ENCODE measurements around the gene ANKK1.
A peak's percentile ranks its signal among the peaks of the same experiment; 100 is the strongest.

The ANKK1 gene

DNA sequence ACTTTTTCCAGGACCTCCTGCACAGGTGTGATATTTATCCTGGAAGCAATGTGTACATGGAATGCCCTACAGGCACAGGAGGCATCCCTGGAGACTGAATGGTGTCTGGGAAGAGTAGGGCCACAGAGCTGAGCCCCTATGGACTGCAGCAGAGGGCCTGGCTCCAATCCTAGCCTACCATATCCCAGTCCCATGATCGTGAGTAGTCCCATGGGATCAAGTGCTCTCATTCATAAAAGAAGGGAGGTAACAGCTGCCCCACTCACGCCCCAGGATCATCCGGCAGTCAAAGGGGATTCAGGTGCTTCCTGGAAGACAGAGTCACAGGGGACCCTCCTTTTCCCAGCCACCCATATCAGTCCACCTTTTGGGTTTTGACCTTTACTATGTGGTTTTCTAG is 24.0 kb downstream of the ANKK1 start:
- DNase-seq = no peak

DNA sequence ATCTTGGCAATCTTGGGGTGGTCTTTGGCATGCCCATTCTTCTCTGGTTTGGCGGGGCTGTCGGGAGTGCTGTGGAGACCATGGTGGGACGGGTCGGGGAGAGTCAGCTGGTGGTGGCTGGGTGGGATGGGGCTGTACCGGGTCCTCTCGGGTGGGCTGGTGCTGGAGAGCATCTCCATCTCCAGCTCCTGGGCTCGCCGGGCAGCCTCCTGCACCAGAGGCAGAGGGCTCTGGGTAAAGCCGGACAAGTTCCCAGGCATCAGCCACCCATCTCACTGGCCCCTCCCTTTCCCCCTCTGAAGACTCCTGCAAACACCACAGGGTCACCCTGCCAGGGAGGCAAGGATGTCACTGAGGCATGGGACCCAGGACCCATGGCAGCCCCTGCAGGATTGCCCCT is 25.1 kb downstream of the ANKK1 start:
- no peak for DNase-seq

DNA sequence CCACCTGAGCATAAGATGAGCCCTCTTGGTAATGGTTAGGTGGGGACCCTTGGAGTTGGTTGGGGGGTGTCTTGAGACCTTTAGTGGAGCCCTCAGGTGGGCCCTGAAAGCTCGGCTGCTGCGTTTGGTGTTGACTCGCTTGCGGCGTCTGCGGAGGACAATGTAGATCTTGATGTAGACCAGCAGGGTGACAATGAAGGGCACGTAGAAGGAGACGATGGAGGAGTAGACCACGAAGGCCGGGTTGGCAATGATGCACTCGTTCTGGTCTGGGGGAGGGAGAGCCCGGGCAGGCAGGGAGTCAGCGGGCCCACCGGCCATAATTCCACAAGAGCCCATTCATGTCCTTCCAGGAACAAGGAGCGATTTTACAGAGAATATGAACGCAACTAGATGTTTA is 27.8 kb downstream of the ANKK1 start:
- no peak for DNase-seq

DNA sequence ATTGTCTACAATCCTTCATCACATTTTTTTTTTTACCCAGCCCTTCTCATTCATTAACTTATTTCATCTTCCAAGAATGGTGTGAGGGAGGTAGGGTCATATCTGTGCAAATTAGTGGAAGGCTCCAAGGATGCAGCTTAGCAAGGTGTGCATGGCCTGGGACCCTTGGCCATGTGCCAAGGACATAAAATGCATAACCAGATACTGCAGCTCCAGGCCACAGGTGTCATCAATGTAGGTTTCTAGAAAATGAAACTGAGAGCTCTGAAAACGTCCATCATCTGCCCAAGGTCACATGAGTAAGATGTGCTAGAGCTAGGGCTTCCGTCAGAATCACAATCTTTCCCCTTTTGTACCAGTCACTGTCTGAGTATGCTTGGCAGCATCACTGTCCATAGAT is 29.8 kb downstream of the ANKK1 start:
- DNase-seq = no peak

DNA sequence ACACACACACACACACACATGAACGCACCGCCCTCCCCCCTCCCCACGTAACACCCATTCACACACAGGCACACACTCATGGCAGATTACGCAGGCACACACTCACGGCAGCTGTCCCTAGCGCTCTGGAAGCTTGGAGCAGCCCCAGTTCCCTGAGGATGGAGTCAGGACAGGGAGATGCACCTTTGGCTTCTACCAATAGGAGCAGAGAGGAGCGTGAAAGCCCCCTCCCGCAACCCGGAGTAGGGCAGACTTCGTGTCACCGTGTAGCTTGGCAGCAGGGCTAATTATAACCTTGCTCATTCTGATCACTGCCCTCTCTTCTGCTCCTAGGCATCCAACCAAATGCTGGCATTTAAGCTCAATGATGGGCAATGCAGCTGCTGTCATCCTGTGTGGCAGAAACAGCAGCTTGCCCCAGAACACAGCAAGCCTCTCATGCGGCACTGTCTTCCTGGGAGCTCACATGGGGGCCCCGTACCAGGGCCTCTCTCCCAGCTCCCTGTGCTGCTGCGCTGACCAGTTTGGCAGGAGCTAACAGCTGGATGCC is 31.9 kb downstream of the ANKK1 start:
- DNase-seq = peak; percentile 9

DNA sequence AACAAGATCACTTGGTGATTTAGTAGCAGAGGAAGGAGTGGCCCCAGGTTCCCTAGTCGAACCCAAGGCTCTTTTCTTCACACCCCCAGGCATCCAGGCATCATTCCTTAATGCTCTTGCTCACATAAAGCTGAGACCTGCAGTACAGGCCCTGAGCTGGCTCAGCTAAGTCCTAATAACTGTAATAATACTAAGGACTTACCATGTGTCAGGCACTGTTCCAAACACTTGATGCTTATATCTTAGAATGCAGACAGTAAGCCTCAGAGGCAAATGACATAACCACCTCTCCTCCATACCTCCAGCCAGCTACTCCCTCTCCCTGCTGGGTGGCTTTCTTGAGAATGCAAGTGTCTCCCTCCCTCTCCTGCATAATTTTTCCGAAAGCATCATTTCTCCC is 33.2 kb downstream of the ANKK1 start:
- DNase-seq = no peak

DNA sequence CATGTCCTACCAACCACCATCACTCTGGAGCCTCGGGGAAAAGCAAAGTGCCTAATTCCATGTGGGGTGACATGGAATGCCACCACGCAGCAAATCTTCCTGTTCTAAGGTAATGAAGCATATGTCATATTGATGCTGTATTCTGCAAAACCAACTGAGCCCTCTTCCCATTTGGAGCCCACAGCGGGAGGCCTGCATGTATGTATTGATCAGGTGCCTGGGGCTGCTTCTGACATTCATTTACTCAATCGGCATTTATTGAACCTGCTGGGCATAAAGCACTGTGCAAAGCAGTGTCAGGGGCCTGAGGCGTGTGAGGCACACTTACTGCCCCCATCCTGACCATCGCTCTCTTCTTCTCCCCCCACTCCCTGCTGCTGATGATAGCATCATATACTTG is 39.1 kb downstream of the ANKK1 start:
- peak; percentile 73 for DNase-seq

DNA sequence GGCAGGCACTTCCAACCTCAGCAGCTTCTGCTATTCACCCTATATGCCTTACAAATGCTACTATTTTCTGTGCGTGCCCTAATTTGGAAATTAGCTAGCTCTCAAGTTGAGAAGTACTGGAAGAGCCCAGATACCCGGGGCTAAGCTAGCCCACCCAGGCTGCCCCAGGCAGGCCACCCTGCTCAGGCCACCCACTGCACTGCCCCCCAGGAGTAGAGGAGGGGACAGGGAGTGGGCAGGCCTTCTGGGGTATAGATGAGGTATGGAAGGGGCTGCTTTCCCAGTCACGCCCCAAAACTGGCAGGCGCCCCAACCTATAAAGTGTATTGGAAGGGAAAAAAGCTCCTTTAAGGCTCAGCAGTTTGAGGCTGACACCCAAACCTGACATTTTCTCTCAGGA is 44.2 kb downstream of the ANKK1 start:
- DNase-seq = no peak

DNA sequence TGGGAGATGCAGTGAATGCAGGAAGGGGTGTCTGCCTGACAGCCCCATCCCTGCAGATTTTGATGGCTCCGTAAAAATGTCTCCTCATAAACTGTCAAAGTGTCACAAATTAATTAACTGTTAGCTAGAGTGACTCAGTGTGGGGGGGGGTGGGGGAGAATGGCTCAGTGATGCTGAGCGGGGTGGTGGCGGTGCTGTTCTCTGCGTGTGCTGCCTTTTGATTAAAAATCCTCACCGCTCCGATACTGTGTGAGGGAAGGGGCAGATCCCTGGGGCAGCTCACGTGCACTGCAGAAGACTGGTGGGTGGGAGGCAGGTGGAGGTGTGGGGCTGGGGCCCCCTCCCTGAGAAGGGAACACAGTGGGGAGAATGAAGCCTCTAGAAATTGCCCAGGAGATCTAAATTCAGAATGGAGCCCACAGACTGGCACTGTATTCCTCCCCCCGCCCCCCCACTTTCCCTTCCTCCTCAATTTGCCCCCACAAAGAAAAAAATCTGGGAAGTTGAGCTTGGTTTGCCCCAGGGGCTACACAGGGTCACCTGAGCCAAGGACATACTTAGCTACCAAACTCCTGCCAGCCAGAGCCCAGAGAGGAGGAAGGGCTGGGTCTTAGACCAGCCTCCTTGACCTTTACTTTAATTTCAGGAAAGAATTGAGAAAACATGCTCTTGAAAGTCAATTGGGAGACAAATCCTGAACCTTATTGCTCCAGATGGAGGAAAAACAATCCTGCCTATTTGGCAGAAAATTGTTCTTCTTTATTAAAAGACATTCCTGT is 47.8 kb downstream of the ANKK1 start:
- no peak for DNase-seq

DNA sequence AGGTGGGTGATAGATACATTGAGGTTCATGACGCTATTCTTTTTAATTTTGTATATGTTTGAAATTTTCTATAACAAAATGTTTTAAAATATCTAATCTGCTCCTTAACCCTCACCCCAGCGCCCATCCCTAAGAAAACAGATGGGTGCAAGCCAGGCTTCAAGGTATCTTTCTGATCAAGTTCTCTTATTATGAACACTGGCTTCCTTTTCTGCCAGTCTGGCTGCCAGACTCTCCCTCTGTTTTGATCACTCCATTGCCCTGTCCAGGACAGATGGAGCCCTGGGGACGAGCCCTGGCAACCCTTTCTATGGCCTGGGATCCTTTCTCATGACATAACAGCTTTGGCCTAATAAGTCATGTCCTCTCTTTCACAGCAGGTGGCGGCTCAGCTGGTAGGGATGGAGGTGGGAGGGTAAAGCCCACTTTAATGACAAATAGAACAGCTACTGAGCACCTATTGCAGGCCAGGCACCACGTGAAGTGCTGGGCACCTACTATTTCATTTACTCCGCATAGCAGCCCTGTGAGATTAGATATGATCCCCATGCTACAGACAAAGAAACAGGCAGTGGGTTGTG is 49.2 kb downstream of the ANKK1 start:
- DNase-seq = peak; percentile 48

DNA sequence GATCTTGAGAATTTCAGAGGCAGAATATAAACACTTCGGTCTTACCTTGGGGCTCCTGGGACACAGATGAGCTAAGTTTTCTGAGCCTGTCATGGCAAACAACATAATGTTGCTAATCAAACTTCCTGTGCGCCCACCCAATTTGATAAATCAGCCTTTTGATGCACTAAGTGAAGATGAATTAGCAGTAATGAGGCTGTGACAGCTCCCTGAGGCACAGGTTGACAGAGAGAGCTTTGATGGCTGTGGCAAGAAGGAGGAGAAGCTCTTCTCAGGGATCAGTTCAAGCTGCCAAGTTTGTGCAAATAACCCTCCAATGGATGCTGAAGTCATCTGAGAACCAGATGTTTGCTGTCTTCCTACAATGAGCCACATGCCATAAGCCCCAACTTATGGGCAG is 53.2 kb downstream of the ANKK1 start:
- DNase-seq = no peak

DNA sequence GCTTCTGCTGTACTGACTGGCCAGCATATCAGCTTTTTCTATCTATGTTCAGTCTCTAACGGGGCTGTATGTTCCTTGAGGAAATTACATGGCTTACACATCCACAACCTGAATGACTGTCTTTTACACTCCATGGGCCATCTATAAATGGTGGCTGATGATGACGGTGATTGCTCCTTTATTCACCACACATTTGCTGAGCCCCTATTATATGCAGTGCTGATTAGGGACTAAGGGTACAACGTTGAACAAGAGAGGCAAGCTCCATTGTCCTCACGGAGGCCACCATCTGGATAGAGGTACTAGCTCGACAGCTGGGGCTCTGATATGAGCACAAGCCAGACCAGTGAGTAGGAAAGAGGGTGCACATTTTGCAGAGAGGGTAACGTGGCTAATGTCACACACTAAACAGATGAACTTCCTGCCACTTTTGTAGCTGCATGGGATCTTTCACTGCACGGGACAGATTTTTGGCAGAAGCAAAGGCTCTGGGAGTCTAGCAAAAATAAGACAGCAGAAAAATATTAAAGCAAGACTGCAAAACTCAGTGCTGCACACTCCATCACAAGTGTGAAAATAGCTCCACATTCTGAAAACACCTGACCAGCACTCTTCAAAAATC is 57.0 kb downstream of the ANKK1 start:
- DNase-seq = peak; percentile 36

DNA sequence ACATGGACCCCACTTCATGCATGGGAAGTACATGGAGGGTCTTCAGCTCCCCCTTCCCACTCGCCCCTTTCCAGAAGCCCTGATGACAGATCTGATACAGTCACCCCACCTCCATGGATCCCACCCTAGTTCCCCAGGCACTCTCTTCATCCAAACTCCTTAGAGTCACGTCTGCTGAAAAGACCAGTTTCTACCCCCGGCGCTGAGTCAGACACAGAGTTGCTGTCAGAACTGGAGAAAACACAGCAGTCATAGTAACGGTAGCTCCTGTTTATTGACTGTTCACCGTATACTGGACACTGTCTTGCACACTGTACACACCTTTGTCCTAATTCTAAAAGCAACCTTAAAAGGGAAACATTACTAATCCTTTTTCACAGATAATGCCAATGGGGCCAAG is 58.5 kb downstream of the ANKK1 start:
- no peak for DNase-seq

DNA sequence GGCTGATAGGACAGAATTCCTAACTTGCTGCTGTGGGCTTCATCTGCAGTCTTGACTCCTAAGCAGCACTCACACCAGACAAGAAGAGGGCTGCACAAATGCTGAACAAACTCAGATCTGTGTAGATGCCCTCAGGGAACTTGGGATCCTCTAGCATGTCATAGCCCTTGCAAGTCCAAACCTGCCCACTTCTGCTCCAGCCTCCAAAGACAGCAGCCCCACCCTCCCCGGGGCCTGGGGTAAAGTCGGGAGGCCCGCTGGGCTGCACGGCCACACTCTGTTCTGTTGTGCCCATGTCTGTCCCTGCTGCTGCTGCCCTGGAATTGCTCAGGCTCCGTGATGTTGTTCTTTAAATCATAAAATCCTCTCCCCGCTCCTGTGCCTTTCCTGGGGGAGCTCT is 59.4 kb downstream of the ANKK1 start:
- DNase-seq = peak; percentile 35

DNA sequence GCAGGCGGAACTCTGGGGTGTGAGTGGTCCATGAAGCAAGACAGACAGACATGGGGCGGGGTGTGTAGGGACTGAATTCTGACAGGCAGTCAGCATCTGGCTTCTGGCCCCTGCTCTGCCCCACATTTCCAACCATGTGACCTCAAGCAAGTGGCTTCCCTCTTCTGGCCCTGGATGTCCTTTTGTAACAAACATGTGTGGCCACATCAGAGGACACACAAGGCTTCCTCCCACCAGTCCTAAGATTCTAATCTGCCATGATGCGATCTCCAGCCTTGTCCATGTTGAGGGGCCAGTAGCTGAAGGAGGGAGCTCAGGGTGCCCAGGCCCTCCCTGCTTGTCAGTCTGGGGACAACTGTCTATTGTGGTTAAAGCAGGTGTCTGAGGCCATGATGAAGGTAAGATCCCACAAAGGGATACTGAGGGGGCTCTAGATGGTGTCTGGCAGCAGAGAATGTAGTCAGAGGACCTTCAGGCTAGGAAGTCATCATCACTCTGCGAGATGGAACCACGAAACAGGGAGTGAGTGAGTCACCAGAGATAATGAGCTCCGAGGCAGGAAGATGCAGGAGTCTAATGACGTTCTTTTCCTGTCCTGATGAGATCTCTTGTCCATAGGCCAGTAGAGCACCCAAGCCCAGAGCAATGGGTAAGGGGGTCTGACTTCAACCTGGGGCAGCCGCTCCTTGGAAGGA is 60.2 kb downstream of the ANKK1 start:
- no peak for DNase-seq

DNA sequence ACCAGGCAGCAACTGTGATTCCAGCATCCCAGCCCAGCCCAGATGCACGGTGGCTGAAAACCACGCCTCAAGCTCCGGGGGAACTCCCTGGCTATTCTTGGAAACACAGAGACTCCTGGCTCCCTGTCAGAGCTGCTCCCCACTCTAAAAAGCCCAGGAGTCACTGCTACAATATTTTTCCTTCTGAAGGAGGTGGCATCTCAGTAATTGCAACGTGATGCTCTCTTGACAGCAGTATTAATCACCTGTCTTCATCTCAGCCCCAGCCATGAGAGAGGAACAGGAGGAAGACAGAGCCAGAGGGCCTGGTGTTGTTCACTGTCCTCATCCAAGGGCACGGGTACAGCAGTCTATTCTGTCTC is 60.7 kb downstream of the ANKK1 start:
- DNase-seq = no peak

DNA sequence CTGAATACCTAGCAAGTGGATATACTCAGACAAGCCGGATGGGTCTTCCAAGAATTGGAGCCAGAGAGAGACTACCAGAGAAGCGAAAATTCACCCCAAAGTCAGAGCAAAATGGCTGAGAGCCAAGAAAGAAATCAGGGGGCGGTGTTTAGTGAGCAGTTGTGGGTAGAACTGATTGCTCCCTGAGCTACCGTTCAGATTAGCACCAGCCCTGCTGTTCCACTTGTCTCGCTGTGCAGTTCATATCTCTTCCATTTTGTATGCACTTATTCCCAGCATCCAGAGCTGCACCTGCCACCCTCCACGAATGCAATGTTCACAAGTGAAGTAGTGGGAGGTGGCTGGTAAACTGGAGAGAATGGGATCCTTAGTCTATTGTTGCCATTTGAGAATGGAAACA is 62.2 kb downstream of the ANKK1 start:
- DNase-seq = no peak

Measured in eye (tissue), 1 donor.